GM11168 (cell line): ENCODE data around the gene SLC8B1.

ENCODE experiments used
- in situ Hi-C: fragments of 300-500 bp; cut with MboI; formaldehyde crosslinking; loops from one replicate; pipeline ENCODE4 v1.12.0; 2022; ENCODE audit warnings: low sequenced_read_pairs; ENCODE audit not compliant: unreplicated experiment

Gene SLC8B1

DNA sequence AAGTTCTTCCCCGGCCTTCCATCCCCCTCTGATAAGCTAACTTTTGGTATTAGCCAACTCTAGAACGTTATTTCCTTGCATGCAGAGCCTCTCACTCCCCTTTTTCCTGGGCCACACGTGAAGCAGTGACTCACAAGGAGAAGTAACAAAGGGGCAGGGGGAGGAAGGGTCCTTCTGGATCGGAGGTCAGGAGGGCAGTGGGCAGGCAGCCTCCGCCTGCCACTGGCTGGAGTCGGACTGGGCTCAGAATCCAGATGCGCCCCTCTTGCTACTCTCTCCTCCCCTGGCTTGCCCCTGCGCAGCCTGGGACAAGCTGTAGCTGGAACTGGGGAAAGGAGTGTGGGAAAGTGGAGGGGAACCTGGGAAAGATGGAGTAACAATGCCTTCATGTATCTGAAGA lies 58.6 kb downstream of the SLC8B1 start:
- in situ Hi-C loops = no loop called here

DNA sequence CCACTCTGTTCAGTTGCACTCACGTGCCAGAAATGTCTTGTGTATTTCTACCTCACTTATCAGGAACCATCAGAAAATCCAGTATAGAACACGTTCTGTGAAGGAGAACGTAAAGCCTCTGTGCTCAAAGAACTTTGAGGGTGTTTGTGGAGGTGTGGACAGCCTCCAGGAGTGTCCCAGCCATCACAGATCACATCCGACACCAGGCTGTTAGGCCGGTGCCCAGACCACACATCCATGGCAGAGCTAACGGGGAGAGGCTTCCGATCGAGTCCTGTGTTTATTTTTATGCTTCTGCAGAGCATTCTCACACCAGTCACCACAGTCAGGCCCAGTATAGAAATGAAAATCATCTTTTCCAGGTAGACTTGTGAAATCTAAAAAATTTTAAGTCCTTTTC lies 60.1 kb downstream of the SLC8B1 start:
- in situ Hi-C loops = no loop called here

DNA sequence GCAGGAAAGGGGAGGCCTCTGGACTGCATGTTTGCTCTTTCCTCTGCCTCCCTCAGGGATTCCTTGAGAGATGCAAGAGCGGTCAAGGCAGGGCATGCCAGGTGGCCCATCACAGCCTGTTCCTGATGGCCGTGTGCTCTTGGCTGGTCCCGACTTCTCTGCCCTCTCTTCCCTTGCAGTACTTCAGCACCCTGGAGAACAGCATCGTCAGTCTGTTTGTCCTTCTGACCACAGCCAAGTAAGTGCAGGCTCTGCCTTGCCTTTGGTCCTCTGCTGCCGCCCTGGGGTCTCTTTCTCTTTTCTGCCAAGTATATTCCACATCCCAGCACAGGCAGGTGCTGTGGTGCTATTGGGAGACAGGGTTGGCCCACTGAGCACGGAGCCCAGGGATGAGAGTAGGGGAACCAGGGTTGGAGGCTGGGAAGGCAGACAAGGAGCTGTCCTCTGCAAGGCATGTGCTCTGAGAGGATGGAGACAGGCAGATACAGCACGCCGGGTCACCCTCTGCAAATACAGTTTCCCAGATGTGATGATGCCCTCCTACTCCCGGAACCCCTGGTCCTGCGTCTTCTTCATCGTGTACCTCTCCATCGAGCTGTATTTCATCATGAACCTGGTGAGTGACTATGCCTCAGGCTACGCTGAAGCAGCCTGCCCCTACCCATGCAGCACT lies 61.7 kb downstream of the SLC8B1 start:
- in situ Hi-C loops = no loop called here

DNA sequence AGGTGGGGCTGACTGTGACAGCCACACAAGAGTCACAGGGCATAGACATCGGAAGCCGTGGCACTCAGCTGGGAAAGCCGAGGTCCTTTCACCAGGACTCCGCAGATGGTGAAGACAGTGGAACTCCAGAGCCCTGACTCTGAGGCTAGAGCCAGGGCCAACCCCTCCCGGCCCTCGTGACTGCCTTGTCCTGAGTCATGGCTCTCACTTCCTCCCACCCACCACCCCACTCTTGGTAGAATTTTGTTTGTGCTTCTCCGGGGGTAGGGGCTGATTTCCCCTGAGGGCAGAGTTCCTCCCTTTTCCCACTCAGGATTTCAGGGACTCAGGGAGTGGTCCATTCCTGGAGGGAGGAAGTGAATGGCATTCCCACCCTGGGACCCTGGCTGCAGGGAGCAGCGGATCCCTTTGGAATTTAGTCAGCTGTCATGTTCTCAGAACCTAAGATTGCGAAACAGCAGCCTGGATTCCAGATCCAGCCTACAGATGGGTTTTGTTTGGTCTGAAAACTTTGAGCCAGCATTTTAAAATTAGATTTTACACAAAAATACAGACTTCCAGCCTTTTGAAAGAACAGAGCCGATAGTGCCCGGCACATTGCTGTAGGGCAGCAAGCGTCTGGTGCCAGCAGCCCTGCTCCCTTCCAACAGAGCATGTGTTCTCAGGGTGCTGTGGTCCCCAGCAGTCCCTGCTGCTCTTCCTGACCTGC lies 62.9 kb downstream of the SLC8B1 start:
- in situ Hi-C loops = no loop called here

DNA sequence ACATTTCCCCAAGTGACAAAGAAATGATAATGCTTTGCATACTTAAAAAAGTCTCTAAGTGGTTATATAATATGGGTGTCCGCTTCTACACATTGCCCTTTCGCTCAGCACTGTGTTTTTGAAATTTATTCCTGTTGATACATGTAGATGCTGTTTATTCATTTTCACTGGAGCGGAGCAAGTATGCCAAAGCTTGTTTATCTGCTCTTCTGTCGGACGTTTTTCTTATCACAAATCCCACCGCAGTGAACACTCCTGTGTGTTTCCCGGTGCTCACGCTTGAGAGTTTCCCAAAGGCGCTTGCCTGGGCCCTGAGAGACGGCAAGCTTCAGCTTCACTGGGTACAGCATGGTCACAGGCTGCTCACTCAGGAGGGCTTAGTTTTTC lies 63.5 kb downstream of the SLC8B1 start:
- in situ Hi-C loops = no loop called here

DNA sequence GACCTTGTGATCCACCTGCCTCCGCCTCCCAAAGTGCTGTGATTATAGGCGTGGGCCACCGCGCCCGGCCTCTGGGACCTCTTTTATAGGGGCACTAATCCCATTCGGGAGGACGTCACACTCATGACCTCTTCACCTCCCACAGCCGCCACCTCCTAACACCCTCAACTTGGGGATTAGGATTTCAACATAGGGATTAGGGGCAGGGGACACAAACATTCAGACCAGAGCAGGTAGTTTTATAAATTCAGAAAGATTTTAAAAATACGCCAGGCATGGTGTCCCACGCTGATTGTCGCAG lies 64.2 kb downstream of the SLC8B1 start:
- in situ Hi-C loops = no loop called here

DNA sequence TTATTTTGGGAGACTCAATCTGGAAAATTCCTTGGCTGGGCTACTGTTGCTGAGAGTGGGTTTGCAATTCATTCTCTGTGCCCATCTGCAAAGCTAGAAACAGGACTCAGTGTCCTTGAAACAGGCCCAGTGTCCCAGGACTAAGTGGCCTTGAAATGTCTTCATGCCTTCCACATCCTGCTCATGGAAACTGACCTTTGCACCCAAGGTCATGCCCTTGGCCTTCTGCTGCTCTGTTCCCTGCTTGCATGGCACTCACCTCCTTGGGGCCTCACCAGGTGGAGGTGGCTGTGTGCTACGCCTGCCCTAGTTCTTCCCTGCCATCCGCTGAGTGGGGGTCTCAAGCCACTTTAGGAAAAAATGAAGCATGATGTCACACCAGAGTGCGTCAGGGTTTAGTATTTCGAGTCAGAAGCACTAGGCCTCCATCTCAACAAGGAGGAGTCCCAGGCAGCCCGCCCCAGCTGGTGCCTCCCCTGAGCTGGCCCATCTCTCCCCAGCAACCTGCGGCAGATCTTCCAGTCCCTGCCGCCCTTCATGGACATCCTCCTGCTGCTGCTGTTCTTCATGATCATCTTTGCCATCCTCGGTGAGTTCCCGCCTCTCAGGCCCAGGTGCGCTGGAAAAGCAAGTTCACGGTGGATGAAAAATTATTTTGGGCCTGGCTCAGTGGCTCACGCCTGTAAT lies 65.5 kb downstream of the SLC8B1 start:
- in situ Hi-C loops = no loop called here

DNA sequence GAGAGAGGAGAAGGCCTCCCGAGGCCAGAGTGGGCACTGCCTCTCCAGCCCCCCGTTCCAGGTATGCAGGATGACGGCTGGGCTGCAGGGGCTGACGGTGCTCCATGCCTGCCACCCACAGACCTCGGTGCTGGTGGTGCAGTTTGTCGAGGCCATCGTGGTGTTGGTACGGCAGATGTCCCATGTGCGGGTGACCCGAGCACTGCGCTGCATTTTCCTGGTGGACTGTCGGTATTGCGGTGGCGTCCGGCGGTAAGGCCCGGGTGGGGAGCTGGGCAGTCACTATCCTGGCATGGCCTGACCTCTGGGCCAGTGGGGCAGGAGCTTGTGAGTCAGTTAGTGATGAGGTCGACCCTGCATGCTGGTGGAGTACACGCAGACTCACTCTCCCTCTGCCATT lies 66.3 kb downstream of the SLC8B1 start:
- in situ Hi-C loops = no loop called here

DNA sequence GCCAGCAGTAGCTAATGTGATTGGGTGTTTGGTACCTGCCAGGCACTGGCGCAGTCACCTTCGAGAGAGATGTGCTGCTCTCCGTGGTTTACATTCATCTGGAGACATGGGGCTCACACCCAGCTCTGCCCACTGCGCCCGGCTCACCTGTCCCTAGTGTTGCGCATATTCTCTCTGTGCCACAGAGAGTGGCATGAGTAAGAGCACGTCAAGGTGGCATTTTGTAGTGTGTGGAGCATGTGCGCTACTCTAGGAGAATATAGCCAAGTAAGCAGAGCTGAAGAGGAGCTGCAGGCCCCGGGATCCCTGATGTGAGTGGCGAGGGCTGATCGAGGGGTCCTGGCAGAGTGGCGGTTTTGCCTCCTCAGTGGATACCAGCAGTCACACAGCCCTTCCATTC lies 66.8 kb downstream of the SLC8B1 start:
- in situ Hi-C loops = no loop called here

DNA sequence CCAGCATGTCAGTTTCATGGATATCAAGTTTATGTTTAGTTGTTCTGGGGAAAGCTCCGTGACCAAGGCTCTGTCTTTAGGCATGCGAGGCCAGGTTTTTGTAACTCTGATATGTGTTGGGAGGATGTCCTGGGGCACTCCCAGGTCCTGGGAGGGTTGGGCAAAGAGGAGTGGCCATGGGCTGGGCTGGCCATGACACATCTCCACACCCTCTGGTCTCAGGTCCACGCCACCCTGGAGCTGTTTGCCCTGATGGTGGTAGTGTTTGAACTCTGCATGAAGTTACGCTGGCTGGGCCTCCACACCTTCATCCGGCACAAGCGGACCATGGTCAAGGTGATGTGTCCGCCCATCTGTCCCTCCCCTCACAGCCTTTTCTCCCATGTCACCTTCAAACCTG lies 67.3 kb downstream of the SLC8B1 start:
- in situ Hi-C loops = no loop called here

DNA sequence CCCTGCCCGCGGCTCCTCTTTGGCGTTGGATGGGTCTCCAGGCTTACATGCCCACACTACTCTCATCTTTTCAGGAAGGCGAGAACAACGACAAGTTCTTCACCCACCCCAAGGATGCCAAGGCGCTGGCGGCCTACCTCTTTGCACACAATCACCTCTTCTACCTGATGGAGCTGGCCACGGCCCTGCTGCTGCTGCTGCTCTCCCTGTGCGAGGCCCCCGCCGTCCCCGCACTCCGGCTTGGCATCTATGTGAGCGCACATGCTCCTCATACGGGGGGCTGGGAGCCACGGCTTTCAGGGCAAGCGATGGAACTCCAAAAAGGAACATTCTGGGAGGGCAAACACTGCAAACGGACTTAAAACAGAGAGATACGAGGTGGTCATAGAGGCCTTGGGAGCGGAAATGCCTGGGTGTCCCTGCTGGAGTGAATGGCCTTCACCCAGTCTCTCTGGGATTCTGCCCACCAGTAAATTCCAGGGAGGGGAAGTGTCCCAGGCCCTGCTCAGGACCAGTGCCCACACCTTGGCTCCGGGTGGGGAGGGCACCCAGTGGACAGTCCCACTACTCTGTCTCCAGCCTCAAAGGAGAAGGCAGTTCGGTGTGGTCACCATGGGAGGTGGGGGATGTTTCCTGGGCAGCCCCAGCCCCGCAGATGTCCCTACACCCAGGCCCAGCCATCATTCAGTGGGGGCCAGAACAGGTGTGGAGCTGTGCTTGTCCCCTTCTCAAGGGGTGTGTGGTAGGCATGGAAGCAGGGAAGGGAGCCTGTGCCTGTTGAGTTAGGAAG lies 68.6 kb downstream of the SLC8B1 start:
- in situ Hi-C loops = no loop called here

DNA sequence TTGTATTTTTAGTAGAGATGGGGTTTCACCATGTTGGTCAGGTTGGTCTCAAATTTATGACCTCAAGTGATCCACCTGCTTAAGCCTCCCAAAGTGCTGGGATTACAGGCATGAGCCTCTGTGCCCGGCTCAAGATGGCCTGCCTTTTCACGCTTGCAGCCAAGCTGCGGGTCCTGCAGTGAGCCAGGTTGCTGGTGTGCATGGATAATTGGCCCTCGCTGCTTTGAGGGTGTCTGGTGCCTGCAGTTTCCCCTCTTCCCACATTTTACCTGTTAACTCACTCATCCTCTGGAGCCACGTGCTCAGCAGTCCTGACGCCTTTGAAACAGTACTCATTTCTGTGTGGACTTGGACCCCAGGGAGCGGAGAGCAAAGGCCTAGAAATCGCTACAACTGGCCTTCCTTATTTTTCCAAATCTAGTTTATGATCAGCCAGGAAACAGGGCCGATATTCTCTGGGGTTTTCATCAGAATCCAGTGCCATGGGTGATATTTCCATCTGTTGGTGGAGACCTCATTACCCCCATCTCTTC lies 71.4 kb downstream of the SLC8B1 start:
- in situ Hi-C loops = no loop called here

DNA sequence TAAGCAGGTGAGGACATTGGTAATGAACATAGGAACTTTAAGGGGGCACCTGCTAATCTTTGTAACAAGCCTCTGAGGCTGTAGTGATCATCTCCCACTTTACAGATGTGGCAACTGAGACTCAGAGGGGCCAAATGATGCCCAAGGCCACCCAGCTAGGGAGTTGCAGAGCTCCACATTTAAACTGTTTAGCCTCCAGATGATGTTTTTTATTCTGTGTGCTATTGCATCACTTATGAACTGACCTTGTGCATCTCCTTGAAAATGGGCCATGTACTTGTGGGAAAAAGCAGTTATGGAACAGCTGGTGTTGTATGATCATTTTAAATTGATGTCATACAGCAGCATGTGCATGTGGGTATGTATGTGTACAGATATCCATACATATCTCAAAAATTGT lies 72.2 kb downstream of the SLC8B1 start:
- in situ Hi-C loops = no loop called here

DNA sequence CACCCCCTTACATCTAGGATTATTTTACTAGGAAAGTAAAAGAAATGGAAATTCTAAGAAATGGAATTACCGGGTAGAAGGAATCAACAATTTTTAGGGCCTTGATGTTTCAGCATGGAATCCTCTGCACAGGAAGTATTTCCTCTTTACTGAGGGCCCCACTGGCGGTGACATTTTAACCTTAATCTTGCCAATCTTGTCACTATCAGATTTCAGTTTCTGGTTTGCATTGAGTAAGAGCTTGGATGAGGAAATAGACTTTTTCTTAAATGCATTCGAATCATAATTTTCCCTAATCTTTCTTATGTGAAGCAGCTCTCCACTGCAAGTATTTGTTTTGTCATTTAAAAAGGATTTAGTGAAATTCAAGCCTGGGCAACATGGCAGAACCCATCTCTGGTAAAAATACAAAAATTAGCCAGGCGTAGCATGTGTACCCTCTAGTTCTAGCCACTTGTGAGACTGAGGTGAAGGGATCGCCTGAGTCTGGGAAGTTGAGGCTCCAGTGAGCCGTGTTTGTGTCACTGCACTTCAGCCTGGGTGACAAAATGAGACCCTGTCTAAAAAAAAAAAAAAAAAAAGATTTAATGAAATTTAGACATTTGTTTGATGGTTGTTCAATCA lies 73.0 kb downstream of the SLC8B1 start:
- in situ Hi-C loops = no loop called here

DNA sequence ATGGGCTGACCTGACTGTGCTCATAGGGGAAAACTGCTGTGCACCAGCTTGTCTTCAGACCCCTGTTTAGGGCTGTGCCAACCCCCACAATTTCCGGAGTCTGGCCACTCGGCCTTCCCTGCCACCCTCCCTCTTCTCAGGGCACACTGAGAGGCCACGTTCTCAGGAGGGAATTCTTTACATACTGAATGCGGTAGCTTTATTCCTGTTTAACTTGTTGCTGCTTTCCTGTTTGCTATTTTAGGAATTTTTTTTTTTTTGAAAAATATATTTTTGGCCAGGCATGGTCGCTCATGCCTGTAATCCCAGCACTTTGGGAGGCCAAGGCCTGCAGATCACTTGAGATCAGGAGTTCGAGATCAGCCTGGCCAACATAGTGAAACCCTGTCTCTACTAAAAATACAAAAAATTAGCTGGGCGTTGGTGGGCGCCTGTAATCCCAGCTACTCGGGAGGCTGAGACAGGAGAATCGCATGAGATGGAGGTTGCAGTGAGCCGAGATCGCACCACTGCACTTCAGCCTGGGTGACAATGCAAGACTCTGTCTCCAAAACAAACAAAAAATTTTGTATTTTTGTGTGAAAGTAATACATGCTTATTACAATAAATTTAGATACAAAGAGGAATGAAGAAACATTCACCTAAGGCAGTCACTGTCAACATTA lies 74.1 kb downstream of the SLC8B1 start:
- in situ Hi-C loops = no loop called here

DNA sequence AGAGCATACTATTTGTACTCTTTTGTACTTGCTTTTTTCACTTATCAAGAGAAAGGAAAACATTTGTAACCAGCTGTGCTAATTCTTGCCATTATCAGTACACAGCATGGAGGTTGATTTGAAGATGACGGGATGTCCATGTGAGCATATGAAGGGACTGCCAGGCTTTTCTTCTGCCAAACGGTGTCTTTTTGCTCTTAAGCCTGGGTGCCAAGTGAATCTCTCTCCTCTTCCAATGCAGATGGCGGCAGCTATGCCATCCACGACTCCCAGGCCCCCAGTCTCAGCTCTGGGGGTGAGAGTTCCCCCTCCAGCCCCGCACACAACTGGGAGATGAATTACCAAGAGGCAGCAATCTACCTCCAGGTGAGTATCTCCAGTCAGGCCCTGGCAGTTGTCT lies 74.8 kb downstream of the SLC8B1 start:
- in situ Hi-C loops = no loop called here

DNA sequence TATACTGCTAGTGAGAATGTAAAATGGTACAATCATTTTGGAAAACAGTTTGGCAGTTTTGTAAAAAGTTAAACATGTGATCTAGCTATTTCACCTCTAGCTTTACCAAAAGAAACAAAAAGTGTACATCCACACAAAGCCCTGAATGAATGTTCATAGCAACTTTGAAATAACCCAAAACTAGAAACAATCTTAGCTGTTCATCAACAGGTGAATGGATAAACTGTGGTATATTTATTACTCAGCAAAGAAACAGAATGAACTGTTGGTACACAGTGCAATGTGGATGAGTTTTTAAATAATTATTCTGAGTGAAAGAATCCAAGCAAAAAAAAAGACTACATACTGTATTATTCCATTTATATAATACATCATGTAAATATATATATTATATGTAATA lies 77.3 kb downstream of the SLC8B1 start:
- in situ Hi-C loops = no loop called here

DNA sequence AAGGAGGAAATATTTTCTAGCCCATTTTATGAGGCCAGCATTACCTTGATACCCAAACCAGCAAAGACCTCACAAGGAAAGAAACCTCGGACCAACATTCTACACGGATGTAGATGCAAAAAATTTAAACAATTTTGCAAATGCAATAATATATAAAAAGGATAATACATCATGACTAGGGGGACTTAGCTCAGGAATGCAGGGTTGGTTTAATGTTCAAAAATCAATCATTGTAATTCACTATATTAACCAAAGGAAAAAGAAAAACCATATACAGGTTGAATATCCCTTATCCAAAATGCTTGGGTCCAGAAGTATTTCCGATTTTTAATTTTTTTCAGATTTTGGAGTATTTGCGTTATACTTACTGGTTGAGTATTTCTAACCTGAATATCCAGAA lies 80.6 kb downstream of the SLC8B1 start:
- in situ Hi-C loops = no loop called here

DNA sequence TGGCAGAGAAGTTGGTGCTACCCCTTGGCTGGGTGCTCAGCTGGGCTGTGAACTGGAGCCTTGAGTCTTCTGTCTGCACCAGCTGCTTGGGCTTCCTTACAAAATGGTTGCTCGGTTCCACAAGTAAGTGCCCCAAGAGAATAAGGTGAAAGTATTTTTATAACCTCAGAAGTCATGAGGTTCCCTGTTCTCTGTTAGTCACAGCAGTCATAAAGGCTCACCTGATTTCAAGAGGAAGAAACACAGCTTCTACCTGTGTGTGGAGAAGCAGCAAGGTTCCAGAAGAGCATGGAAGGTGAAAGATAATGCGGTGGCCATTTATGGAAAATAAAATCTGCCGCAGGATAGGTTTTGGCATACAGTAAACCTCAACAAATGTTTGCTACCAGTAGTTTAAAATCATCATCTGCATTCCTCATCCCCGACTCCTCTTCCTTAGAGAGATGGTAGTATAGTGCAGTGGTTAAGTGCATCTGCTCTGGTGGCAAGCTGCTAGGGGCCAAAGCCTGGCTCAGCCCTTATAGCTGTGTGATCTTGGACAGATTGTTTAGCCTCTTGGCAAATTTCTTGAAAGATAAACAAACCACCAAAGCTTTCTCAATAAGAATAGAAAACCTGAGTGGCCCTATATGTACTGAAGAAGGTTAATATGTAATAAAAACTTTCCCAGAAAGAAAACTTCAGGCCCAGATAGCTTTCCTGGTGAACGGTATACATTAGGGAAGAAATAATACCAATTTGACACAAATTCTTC lies 81.2 kb downstream of the SLC8B1 start:
- in situ Hi-C loops = no loop called here
